Aorta (tissue), 5 donors: ENCODE results near the gene SMARCE1. TPM values are rescaled to one million over a fixed set of nuclear protein-coding genes. Genes with fewer than 3 reads are reported as not detected.

Experiments
- ATAC-seq: fragments of 200-7000 bp; cut with Tn5 transposase; one replicate; pipeline ENCODE4 v1.9.1; 2022; ENCODE audit warnings: moderate library complexity; ENCODE audit not compliant: low FRiP score
- DNase-seq, 2 donors: peaks; one replicate each; pipeline ENCODE4 v3.0.0-alpha.2; 2020
- H3K27ac ChIP-seq, 2 donors: one replicate each; pipeline ENCODE4 v1.5.1; 2013; ENCODE audit warnings: low read length in 2 of 2, mild to moderate bottlenecking in 2 of 2, moderate library complexity in 2 of 2, control low read depth in 1 of 2, inconsistent platforms in 1 of 2, low read depth in 1 of 2
- H3K27me3 ChIP-seq, 2 donors: one replicate each; pipeline ENCODE4 v1.6.1; 2013; ENCODE audit warnings: control low read depth in 1 of 2, low read length in 1 of 2, mild to moderate bottlenecking in 1 of 2, moderate library complexity in 1 of 2; ENCODE audit not compliant: insufficient read depth in 2 of 2, control insufficient read depth in 1 of 2
- H3K36me3 ChIP-seq, 2 donors: one replicate each; pipeline ENCODE4 v1.6.1; 2013; ENCODE audit warnings: control low read depth in 1 of 2, low read length in 1 of 2, mild to moderate bottlenecking in 1 of 2; ENCODE audit not compliant: insufficient read depth in 2 of 2, control insufficient read depth in 1 of 2
- H3K4me1 ChIP-seq, 2 donors: one replicate each; pipeline ENCODE4 v1.6.1; 2013; ENCODE audit warnings: low read length in 2 of 2, control low read depth in 1 of 2, mild to moderate bottlenecking in 1 of 2, moderate library complexity in 1 of 2; ENCODE audit not compliant: insufficient read depth in 2 of 2, control insufficient read depth in 1 of 2
- H3K4me3 ChIP-seq, 2 donors: one replicate each; pipeline ENCODE4 v1.5.1; 2013; ENCODE audit warnings: low read length in 2 of 2, control low read depth in 1 of 2, mild to moderate bottlenecking in 1 of 2
- H3K9me3 ChIP-seq: one replicate; pipeline ENCODE4 v1.6.1; 2013; ENCODE audit warnings: mild to moderate bottlenecking, low read length; ENCODE audit not compliant: control insufficient read depth
- WGBS, 2 donors: extraction: QIAGEN DNeasy Blood & Tissue Kit; methylation state at CpG; one replicate each; pipeline ENCODE4 v1.1.7; 2013; 5-methylcytosine and 5-hydroxymethylcytosine counted together
- intact Hi-C, 2 donors: fragments of 100-400 bp; cut with DNase I; formaldehyde crosslinking; loops; one replicate each; pipeline versions ENCODE4 v1.14.2 to v1.15.0; 2022
- polyA plus RNA-seq, 2 donors: library from polyadenylated mRNA; stranded (reverse); fragments of 200-250 nt; gene quantifications; one replicate each; pipeline ENCODE4 v1.2.3, GENCODE V29; 2013
- total RNA-seq, 2 donors: library from RNA; stranded (reverse); fragmentation: NEBNext Ultra II Directional; extraction: Animal tissue kit (Norgen Biotek cat#: 25700); gene quantifications; one replicate each; pipeline ENCODE4 v1.2.1, GENCODE V29; 2021
- donor health status: healthy with polysubstance abuse.
- donor health status: Bipolar disorder and iron deficiency.
- donor health status: DM: no; HTN: no; CAD: no.
- donor health status: DM: no; HTN: no; CAD: no.
- donor health status: DM: yes; HTN: yes; CAD: no.

SMARCE1 gene
- total and polyA plus RNA-seq, 4 donors: 61.0 to 84.4 (median 76.2) TPM

DNA sequence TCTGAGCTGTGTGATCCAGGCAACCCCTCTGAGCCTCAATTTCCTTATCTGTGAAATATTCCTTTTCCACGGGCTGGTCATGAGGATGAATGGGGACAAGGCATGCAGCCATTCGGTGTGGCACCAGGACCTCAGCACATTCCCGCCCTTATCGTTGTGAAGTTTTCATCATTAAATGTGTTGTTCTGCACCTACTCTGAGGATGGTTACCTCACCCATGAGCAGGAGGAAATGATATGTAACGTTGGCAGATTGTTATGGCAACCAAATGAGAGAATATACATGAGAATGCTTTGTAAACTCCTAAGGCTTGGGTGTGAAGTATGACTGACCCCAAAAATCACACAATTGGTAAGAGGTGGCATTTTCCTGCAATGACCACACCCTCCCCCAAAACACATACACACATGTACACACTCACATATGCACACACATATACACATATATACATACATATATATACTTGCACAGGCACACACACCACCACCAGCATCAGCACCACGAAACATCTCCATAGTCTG lies 39.5 kb downstream of the SMARCE1 start:
- Histone ChIP-seq H3K27ac (no peak overlapping the region), H3K9me3 (no peaks in the 10 kb centered on the region), H3K36me3 (no peaks in the 10 kb centered on the region), H3K4me3 (no peak overlapping the region), H3K4me1 (no peaks in the 10 kb centered on the region), H3K27me3 (no peaks in the 10 kb centered on the region)
- DNase-seq (no peak), ATAC-seq (no peak)
- intact Hi-C loops: no loop called here
- WGBS, 2 donors: 70 to 74% methylated on average over 6 of the region's 6 CpGs

DNA sequence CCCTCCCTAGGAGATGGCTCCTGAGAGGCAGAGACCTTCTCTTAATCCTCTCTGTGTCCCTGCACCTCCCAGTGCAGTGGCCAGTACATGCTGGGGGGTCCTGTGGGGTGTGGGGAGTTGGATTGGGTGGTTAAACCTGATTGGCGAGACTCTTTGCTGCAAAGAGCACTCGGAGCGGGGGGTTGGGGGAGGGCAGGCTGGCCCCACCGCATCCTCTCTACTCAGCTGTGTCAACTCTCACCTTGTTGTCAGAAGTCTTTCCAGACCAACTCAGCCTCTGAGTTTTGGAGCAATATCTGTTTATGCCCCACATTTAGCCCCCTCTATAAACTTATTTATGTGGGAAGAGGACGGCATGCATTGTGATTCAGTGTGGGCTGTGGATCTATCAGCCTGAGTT lies 40.0 kb downstream of the SMARCE1 start:
- intact Hi-C loops: no loop called here
- no peak for DNase-seq
- H3K4me1 ChIP-seq: no peaks in the 10 kb centered on the region
- no peak overlapping the region for H3K4me3 ChIP-seq
- no peaks in the 10 kb centered on the region for H3K27me3 ChIP-seq
- no peaks in the 10 kb centered on the region for H3K36me3 ChIP-seq
- no peak for ATAC-seq
- no peaks in the 10 kb centered on the region for H3K9me3 ChIP-seq
- no peak overlapping the region for H3K27ac ChIP-seq
- WGBS, 2 donors: 53 to 67% methylated on average over 4 to 5 of the region's 5 CpGs

DNA sequence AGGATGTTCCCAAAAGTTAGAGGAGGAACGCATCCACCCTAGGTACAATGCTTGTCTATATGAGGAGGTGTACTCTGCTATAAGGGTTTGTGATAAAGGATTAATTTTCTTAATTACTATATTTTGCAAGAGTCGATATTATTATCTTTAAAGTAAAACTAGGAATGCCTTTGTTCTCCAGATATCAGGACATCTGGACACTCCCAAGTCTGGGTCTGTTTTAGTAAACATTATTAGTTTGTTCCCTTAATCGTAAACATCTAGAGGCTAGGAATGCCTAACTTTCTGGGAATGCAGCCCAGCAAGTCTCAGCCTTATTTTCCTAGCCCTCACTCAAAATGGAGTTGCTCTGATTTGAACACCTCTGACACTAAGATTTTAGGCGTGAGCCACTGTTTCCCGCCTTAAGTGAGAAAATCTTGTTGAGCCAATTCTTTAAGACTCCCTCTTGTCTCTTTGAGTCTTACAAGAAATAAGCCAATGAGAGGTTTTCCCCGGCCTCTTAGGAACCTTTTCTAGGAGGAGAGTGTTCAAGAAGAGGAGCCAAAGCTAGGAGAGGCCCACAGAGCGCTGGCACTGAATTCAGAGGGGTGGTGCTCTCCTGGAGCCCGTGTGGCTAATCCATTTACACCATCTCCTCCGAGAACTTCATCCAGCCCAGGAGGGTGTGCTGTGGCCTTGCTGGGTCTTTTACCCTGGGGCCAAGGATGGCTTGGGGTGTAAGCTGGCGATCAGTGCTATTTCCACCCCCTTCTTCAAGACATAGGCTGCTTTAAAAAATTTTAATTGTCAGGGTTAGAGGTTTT lies 40.9 kb downstream of the SMARCE1 start:
- no peaks in the 10 kb centered on the region for H3K36me3 ChIP-seq
- no peak for ATAC-seq
- no peaks in the 10 kb centered on the region for H3K4me1 ChIP-seq
- no peaks in the 10 kb centered on the region for H3K9me3 ChIP-seq
- DNase-seq: no peak
- no peaks in the 10 kb centered on the region for H3K27me3 ChIP-seq
- H3K27ac ChIP-seq: no peak overlapping the region
- WGBS, 2 donors: 66 to 75% methylated on average over 10 of the region's 10 CpGs
- no peak overlapping the region for H3K4me3 ChIP-seq
- intact Hi-C loops: no loop called here

DNA sequence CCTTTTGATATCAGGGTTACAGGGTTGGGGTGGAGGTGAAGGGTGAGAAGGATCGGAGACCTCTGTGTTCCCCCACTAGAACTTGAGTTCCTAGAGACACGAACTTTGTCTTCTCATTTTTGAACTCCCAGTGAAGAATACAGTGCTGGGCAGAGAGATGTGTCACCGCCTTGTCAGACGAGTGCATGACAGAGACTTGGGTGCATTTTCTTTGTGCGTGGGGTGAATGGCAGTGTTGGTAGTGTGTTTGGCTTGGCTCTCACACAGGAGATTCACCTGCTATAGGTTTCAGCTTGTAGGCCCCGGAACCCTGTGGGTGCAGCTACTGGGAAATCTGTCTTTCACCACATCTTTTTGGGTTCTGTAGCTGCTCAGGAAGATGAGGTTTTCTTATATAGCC lies 42.3 kb downstream of the SMARCE1 start:
- Histone ChIP-seq H3K27ac (no peak overlapping the region), H3K4me1 (no peaks in the 10 kb centered on the region), H3K27me3 (no peaks in the 10 kb centered on the region), H3K36me3 (no peaks in the 10 kb centered on the region), H3K4me3 (no peak overlapping the region), H3K9me3 (no peaks in the 10 kb centered on the region)
- 90% methylated on average over 6 of the region's 6 CpGs for WGBS, 2 donors
- no peak for DNase-seq
- no peak for ATAC-seq
- intact Hi-C loops: no loop called here

GRCh38 chr17:40604327-40605080 lies 43.1 kb downstream of the SMARCE1 start:
- no peaks in the 10 kb centered on the region for H3K27me3 ChIP-seq
- ATAC-seq (no peak), DNase-seq (no peak)
- no peak overlapping the region for H3K4me3 ChIP-seq
- intact Hi-C loops: no loop called here
- H3K27ac ChIP-seq: no peak overlapping the region
- H3K4me1 ChIP-seq: no peaks in the 10 kb centered on the region
- H3K36me3 ChIP-seq: no peaks in the 10 kb centered on the region
- H3K9me3 ChIP-seq: no peaks in the 10 kb centered on the region
- WGBS, 2 donors: 87 to 90% methylated on average over 8 of the region's 8 CpGs

- intact Hi-C loops: no loop called here
- H3K36me3 ChIP-seq: no peaks in the 10 kb centered on the region
- H3K4me1 ChIP-seq: no peaks in the 10 kb centered on the region
- DNase-seq: no peak
- no peaks in the 10 kb centered on the region for H3K9me3 ChIP-seq
- ATAC-seq: no peak
- no peak overlapping the region for H3K4me3 ChIP-seq
- WGBS, 2 donors: 85 to 89% methylated on average over 22 of the region's 22 CpGs
- H3K27ac ChIP-seq: no peak overlapping the region
- no peaks in the 10 kb centered on the region for H3K27me3 ChIP-seq
Observed at GRCh38 chr17:40602445-40603443, 44.9 kb downstream of the SMARCE1 start.

DNA sequence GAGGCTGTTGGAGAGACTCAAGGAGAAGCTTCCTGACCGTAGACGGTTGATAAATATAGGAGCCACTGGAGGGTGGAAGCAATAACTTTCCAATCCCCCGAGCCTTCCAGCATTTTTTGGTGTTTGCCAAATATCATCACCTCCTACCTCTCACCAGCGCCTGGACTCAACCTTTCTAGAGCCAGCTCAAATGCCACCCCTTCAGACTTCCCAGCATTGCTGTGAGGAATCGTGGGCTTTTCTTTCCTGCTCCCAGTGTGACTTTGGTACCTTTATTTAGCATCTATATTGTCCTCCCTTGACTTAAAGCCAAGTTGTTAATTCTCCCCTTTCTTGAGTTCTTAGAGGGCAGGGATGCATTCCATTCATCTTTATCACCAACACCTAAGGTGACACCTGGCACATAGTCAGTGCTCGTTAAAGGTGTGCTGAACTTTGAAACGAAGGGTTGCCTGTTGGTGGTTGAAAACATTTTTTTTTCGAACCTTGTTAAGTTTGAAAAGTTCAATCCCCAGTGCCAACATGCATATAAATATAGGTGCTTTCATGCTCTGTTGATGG lies 47.1 kb downstream of the SMARCE1 start:
- no peak overlapping the region for H3K4me3 ChIP-seq
- no peaks in the 10 kb centered on the region for H3K36me3 ChIP-seq
- no peak overlapping the region for H3K27ac ChIP-seq
- peaks cover 0 to 2% of the 10 kb centered on the region in 2 donors for H3K27me3 ChIP-seq
- WGBS, 2 donors: 70 to 73% methylated on average over 8 of the region's 8 CpGs
- ATAC-seq (no peak), DNase-seq (no peak)
- intact Hi-C loops: no loop called here
- H3K4me1 ChIP-seq: no peaks in the 10 kb centered on the region
- H3K9me3 ChIP-seq: no peaks in the 10 kb centered on the region

DNA sequence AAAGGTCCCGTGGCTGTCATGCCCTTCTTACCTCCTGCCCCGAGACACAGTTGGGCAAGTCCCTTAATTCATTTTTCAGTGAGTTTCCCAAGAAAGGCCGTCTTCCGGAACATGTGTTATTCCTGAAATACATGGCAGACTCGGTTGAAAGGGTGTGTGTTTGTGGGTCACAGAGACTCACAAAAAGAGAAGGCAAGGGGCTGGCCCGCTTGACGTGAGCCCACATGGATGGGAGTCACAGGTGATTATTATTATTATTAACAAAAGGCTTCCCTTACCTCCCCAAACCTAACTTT lies 48.2 kb downstream of the SMARCE1 start:
- H3K9me3 ChIP-seq: no peaks in the 10 kb centered on the region
- ATAC-seq (no peak), DNase-seq (no peak)
- intact Hi-C loops: no loop called here
- no peak overlapping the region for H3K4me3 ChIP-seq
- no peak overlapping the region for H3K27ac ChIP-seq
- WGBS, 2 donors: 65 to 68% methylated on average over 7 of the region's 7 CpGs
- peaks cover 0 to 2% of the 10 kb centered on the region in 2 donors for H3K27me3 ChIP-seq
- no peaks in the 10 kb centered on the region for H3K4me1 ChIP-seq
- H3K36me3 ChIP-seq: no peaks in the 10 kb centered on the region
